Upper lobe of right lung (tissue), 1 donor: ENCODE results near the gene CRPPA. TPM values are rescaled to one million over a fixed set of nuclear protein-coding genes. Genes with fewer than 3 reads are reported as not detected.
"Not testable (repeated sequence)": the region's sequence is repeated elsewhere in the genome, so short reads cannot be mapped to it uniquely, and the experiment has no call there.

Experiments
- ATAC-seq: fragments of 200-7000 bp; cut with Tn5 transposase; one replicate; pipeline ENCODE4 v1.9.1; 2020; ENCODE audit warnings: mild to moderate bottlenecking, moderate library complexity
- DNase-seq: peaks from one replicate; pipeline ENCODE4 v3.0.0-alpha.2; 2020
- H3K27ac ChIP-seq: fragments of 200-600 bp; one replicate; pipeline ENCODE4 v1.8.0; 2022
- H3K27me3 ChIP-seq: fragments of 200-600 bp; one replicate; pipeline ENCODE4 v1.8.0; 2022; ENCODE audit warnings: mild to moderate bottlenecking
- H3K36me3 ChIP-seq: fragments of 200-600 bp; one replicate; pipeline ENCODE4 v1.8.0; 2022
- H3K4me1 ChIP-seq: fragments of 200-600 bp; one replicate; pipeline ENCODE4 v1.8.0; 2022
- H3K4me3 ChIP-seq: fragments of 200-600 bp; one replicate; pipeline ENCODE4 v1.8.0; 2022; ENCODE audit warnings: mild to moderate bottlenecking
- H3K9me3 ChIP-seq: fragments of 200-600 bp; one replicate; pipeline ENCODE4 v1.8.0; 2022
- CTCF ChIP-seq: fragments of 200-600 bp; IDR thresholded peaks from one replicate; pipeline ENCODE4 v1.8.0; 2022; ENCODE audit warnings: antibody characterized with exemption
- intact Hi-C: fragments of 100-400 bp; cut with DNase I; formaldehyde crosslinking; loops from one replicate; pipeline ENCODE4 v1.11.0; 2022
- total RNA-seq: library from RNA; stranded (reverse); fragmentation: NEBNext Ultra II Directional; extraction: Animal tissue kit (Norgen Biotek cat#: 25700); gene quantifications from one replicate; pipeline ENCODE4 v1.2.1, GENCODE V29; 2021
- donor health status: DM: no; HTN: yes; CAD: no; lungs with severe emphysema.

The CRPPA gene
- total RNA-seq, 1 donor from 2014 or later = 2.9 TPM

GRCh38 chr7:16460789-16461493, 39.6 kb upstream of the CRPPA start:
- DNase-seq (no peak), ATAC-seq (no peak)
- Histone ChIP-seq H3K27me3 (peaks cover 8% of the 10 kb centered on the region), H3K4me3 (no peak overlapping the region), H3K27ac (no peak overlapping the region), H3K9me3 (no peaks in the 10 kb centered on the region), H3K36me3 (no peaks in the 10 kb centered on the region), H3K4me1 (no peaks in the 10 kb centered on the region)
- TF ChIP-seq CTCF = no peak
- intact Hi-C loops = no loop called here

- H3K9me3 ChIP-seq, H3K36me3 ChIP-seq, DNase-seq, H3K4me3 ChIP-seq, H3K27me3 ChIP-seq, H3K27ac ChIP-seq, H3K4me1 ChIP-seq, intact Hi-C loops, ATAC-seq: not testable (repeated sequence)
These were observed 35.0 kb upstream of the CRPPA start for GRCh38 chr7:16456303-16456702.

GRCh38 chr7:16455591-16455990, 34.3 kb upstream of the CRPPA start:
- H3K36me3 ChIP-seq = no peaks in the 10 kb centered on the region
- H3K27me3 ChIP-seq = no peaks in the 10 kb centered on the region
- no peak overlapping the region for H3K27ac ChIP-seq
- no peaks in the 10 kb centered on the region for H3K9me3 ChIP-seq
- no peaks in the 10 kb centered on the region for H3K4me1 ChIP-seq
- no peak for TF ChIP-seq CTCF
- H3K4me3 ChIP-seq = no peak overlapping the region
- ATAC-seq (no peak), DNase-seq (no peak)
- intact Hi-C loops = no loop called here

- ATAC-seq = no peak
- Histone ChIP-seq H3K9me3 (no peaks in the 10 kb centered on the region), H3K27ac (no peak overlapping the region), H3K27me3 (no peaks in the 10 kb centered on the region), H3K4me1 (no peaks in the 10 kb centered on the region), H3K4me3 (no peak overlapping the region), H3K36me3 (no peaks in the 10 kb centered on the region)
- no peak for TF ChIP-seq CTCF
- intact Hi-C loops = no loop called here
- no peak for DNase-seq
These were observed 29.0 kb upstream of the CRPPA start for GRCh38 chr7:16450366-16450765.

GRCh38 chr7:16447876-16448275, 26.5 kb upstream of the CRPPA start:
- H3K4me3 ChIP-seq = no peak overlapping the region
- ATAC-seq (no peak), DNase-seq (no peak)
- H3K27me3 ChIP-seq = no peaks in the 10 kb centered on the region
- no peak overlapping the region for H3K27ac ChIP-seq
- TF ChIP-seq CTCF = no peak
- intact Hi-C loops = no loop called here
- no peaks in the 10 kb centered on the region for H3K9me3 ChIP-seq
- no peaks in the 10 kb centered on the region for H3K36me3 ChIP-seq
- H3K4me1 ChIP-seq = no peaks in the 10 kb centered on the region

DNA sequence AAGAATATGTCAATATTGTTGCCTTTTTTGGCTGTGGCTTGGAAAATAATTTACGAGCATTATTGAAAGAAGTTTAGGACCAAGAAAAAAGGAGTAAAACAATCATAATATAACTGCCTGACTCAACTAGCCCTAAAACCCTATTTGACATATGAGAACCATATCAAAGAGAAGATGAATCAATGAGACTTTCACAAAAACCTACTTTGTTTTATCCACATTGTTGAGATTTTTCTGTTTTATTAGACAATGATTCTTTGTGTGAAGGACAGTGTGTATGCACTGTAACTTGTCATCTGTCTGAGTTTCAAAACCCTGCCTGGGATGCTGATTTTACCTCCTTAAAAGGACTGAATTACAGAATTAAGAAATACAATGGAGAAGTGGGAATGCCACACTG, 25.2 kb upstream of the CRPPA start:
- Histone ChIP-seq H3K27ac (no peak overlapping the region), H3K4me1 (no peaks in the 10 kb centered on the region), H3K9me3 (no peaks in the 10 kb centered on the region), H3K4me3 (no peak overlapping the region), H3K27me3 (no peaks in the 10 kb centered on the region), H3K36me3 (no peaks in the 10 kb centered on the region)
- no peak for DNase-seq
- no peak for TF ChIP-seq CTCF
- intact Hi-C loops = no loop called here
- ATAC-seq = no peak

GRCh38 chr7:16443871-16444270, 22.5 kb upstream of the CRPPA start:
- H3K4me3 ChIP-seq, H3K4me1 ChIP-seq, ATAC-seq, H3K27ac ChIP-seq, DNase-seq, H3K36me3 ChIP-seq, intact Hi-C loops, H3K9me3 ChIP-seq, H3K27me3 ChIP-seq: not testable (repeated sequence)
